C4-2B (cell line): ENCODE data around the gene TAS2R30.

Source experiments
- H3K27ac ChIP-seq: fragments of 450-650 bp; 2 replicates; pipeline ENCODE4 v1.5.1; 2017
- ZFX ChIP-seq: fragments of 450-650 bp; IDR thresholded peaks from 2 replicates; pipeline ENCODE4 v1.6.1; 2017
- TF ChIP-seq, protein P1 (sequence below): fragments of 450-650 bp; conservative IDR thresholded peaks from 2 replicates; pipeline ENCODE4 v1.5.1; 2017; ENCODE audit warnings: mild to moderate bottlenecking

The TAS2R30 gene

GRCh38 chr12:11150832-11151231 lies 16.4 kb upstream of the TAS2R30 start:
- TF ChIP-seq, protein P1, sequence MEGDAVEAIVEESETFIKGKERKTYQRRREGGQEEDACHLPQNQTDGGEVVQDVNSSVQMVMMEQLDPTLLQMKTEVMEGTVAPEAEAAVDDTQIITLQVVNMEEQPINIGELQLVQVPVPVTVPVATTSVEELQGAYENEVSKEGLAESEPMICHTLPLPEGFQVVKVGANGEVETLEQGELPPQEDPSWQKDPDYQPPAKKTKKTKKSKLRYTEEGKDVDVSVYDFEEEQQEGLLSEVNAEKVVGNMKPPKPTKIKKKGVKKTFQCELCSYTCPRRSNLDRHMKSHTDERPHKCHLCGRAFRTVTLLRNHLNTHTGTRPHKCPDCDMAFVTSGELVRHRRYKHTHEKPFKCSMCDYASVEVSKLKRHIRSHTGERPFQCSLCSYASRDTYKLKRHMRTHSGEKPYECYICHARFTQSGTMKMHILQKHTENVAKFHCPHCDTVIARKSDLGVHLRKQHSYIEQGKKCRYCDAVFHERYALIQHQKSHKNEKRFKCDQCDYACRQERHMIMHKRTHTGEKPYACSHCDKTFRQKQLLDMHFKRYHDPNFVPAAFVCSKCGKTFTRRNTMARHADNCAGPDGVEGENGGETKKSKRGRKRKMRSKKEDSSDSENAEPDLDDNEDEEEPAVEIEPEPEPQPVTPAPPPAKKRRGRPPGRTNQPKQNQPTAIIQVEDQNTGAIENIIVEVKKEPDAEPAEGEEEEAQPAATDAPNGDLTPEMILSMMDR = no peak
- no peak for TF ChIP-seq ZFX
- H3K27ac ChIP-seq = no peak overlapping the region

- no peak for TF ChIP-seq ZFX
- TF ChIP-seq, protein P1 = no peak
- H3K27ac ChIP-seq = no peak overlapping the region
Measured at GRCh38 chr12:11147420-11147819, 13.0 kb upstream of the TAS2R30 start.

DNA sequence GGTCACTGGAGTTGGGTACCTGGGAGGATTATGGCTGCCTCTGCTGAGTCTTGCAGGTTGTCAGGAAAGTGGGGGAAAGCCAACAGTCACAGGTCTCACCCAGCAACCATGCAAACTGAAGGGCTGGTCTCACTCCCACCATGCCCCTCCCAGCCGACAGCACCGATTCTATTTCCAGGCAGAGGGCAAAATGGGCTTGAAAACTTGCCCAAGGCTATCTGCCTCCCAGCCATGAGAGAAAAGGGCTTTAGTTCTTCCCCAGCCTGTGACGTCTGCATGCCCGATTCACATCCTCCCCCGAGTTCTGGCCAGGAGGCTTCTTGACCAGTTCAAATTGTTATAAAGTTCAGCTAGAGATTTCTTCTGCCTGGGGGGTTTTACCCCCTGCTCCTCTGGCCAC lies 9.9 kb upstream of the TAS2R30 start:
- H3K27ac ChIP-seq = no peak overlapping the region
- no peak for TF ChIP-seq ZFX
- TF ChIP-seq, protein P1 = no peak

DNA sequence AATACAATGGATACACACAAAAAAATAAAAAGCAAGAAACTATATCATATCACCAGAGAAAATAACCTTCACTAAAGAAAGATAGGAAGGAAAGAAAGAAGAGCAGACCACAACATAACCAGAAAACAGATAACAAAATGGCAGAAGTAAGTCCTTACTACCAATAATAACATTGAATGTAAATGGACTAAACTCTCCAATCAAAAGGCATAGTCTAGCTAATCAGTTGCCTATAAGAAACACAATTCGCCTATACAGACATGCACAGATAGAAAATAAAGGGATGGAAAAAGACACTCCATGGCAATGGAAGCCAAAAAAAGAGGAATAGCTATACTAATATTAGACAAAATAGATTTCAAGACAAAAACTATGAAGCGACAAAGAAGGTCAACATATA lies 8.9 kb upstream of the TAS2R30 start:
- TF ChIP-seq ZFX = no peak
- TF ChIP-seq, protein P1 = no peak
- H3K27ac ChIP-seq = no peak overlapping the region

GRCh38 chr12:11136075-11136474 lies 1.6 kb upstream of the TAS2R30 start:
- TF ChIP-seq, protein P1 = no peak
- no peak for TF ChIP-seq ZFX

GRCh38 chr12:11133816-11134215 lies 628 bp downstream of the TAS2R30 start:
- TF ChIP-seq ZFX = no peak
- TF ChIP-seq, protein P1 = no peak

More at GRCh38 chr12:11136075-11136474, 1.6 kb upstream of the TAS2R30 start:
- no peak overlapping the region for H3K27ac ChIP-seq

GRCh38 chr12:11133162-11133561 lies 1.3 kb downstream of the TAS2R30 start:
- TF ChIP-seq, protein P1 = no peak
- no peak for TF ChIP-seq ZFX

More at GRCh38 chr12:11133816-11134215, 628 bp downstream of the TAS2R30 start:
- H3K27ac ChIP-seq = no peak overlapping the region

More at GRCh38 chr12:11133162-11133561, 1.3 kb downstream of the TAS2R30 start:
- no peak overlapping the region for H3K27ac ChIP-seq
